HG03064 (cell line): Measurements from ENCODE around the gene ANO2.

Experiments
- ATAC-seq: cut with Tn5 transposase; IDR thresholded peaks from one replicate; pipeline ENCODE4 v1.9.1; 2021; ENCODE audit warnings: low read depth; ENCODE audit not compliant: unreplicated experiment

The ANO2 gene

DNA sequence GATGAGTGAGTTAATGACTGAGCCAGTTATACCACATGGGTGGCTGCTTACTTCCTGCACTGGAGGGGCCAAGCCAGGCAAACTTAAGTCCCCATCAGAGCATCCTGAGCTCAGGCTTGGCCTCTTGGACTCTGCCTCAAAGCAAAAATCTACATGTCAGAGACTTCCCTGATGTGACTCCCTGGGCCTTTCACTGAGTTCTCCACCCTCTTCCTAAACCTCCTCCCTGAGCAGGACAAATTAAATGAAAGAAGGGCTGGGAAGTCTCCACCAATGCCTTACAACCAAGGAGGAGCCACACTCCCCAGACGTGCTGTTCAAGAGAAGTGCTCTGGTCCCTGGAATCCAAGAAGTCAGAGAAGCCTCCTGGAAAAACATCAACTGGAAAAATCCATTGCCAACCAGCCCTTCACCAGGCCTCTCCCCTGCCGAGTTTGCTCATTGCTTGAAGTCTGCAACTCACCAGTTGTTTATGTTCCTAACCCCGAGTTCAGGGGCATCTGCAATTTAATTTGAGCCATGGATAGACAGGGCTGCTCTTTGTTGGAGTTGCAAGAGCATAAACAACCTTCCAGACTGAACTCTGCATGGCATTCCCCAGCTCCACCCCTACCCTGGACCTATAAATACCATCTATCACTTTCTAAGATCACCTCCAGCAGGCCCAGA is 160.5 kb downstream of the ANO2 start:
- no peak for ATAC-seq

GRCh38 chr12:5783289-5783920 is 161.7 kb downstream of the ANO2 start:
- ATAC-seq = no peak

DNA sequence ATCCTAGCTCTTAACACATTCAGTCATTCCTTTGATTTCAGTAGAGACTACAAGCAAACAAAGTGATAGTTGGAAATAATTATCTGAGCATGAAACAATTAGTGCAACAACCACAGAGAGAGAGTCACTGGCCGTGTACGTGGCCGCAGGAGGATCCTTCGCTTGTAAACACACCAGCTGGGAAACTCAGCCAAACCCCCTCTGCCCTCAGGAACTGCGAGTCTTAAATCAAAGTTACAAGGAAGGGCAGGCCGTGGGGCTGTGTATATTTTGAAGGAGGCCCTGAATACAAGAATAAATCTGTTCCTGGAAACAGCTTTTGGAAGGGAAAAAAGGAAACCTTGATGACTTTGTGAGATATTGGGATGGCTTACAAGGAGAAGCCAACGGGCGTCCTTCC is 164.5 kb downstream of the ANO2 start:
- no peak for ATAC-seq

DNA sequence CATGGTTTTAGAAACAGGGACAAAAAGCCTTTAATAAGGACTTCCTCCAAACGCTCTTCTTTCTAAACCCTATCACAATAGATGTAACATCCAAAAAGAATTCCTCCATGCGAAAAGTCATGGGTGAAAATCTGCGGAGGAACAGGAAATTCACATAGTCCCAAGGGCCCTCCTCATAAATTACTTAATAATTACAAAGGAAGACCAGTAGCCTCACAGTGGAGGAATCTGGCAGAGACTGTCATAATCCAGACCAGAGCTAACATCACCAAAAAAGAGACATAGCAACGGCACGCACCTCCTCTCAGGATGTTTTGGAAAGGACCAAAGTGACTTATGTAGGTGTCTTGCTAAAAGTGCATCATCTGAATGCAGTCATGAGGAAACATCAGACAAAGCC is 165.7 kb downstream of the ANO2 start:
- ATAC-seq = no peak

- no peak for ATAC-seq
Observed at GRCh38 chr12:5778821-5779220, 166.2 kb downstream of the ANO2 start.

DNA sequence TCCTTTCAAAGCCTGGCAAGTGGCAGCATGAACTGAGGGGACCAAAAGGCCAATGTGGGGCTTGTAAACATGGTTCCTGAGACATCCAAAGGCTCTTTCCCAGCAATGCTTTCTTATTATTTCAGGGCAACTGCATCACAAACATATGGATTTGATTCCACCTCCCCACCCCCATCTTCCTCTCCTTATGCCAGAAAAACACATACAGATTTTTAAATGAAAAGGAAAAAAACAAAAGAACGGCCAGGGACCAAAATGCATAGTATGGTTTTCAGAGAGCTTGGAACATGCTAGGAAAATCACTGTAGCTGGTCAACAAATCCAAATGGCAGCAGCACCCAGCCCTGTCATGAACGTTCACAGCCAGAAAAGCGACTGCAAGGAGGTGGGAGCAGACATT is 167.6 kb downstream of the ANO2 start:
- no peak for ATAC-seq

DNA sequence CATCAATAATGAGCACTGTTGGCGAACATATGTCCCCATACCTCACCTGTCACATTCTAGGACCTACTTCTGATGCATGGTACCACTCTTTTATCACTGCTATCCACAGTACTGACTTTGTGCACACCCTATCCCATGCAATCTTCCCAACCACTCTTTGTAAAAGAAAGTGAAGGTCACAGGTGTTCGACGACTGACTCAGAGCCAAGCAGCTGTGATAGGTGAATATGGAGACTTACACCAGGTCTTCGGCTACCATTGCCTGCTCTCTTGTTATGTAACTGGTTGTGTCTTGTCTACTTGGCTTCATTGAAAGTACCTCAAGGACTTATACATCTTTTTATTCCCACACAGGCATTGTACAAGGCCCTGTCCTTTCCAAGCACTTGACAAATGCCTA is 169.0 kb downstream of the ANO2 start:
- ATAC-seq = no peak

DNA sequence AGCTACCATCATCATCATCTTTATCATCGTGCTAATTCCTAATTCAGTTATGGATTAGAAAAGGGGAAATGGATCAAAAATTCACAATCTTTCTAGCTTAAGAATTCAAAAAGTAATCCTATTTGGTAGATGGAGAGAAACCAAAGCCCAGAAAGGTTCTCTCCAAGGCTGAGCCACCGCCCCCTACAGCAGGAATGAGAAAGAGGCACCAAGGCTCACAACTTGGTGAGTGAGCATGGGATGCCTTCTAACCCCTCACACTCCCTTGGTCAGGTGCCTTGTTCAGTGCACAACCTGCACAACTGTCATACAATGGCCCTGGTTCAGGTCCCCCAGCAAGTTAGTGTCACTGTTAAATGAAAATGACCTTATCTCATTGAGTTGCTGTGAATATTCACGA is 171.5 kb downstream of the ANO2 start:
- ATAC-seq = no peak

- no peak for ATAC-seq
Observed at GRCh38 chr12:5771756-5772155, 173.3 kb downstream of the ANO2 start.

DNA sequence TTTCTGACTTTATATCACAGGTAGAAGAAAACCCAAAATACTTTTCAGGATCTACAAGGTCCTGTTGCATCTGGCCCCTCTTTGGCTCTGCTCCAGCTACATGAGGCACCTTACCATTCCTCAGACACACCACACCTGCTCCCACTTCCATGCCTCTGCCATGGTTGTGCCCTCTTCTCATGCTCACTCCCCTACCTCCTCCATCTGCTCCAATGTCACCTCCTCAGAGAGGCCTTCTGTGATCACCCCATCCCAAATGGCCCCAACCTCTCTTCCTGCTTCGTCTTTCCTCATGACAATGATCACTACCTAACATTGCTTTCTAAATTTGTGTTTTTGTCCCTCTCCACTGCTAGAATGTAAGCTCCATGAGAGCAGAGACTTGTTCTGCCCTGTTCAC is 174.3 kb downstream of the ANO2 start:
- ATAC-seq = no peak

DNA sequence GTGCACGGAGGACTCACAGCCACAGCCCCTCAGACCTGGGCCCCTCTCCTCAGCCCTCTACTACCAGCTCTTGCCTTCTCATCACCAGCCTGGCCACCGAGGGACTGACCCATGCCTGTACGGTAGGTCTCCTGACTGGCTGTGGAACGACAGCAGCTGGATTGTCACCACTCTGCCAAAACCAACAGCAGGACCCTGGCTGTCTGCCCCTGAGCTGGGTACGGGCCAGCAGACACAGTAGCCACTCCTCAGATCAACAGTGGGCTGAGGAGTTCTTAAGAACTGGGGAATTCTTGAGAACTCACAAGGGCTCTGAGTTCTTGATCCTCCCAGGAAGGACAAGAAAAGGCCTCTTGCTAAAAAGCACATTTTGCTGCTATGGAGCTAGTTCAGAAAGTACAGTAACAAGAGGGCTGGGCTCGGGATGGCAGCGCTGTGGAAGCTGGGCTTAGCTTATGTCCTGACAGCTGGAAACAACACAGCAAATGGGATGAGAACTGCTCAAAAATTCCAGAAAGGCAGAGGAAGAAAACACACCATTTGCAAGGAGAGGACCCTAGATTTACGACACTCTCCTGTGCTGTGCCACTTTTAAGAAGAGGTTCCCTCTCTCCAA is 176.4 kb downstream of the ANO2 start:
- ATAC-seq = no peak

GRCh38 chr12:5768171-5768570 is 176.9 kb downstream of the ANO2 start:
- no peak for ATAC-seq

DNA sequence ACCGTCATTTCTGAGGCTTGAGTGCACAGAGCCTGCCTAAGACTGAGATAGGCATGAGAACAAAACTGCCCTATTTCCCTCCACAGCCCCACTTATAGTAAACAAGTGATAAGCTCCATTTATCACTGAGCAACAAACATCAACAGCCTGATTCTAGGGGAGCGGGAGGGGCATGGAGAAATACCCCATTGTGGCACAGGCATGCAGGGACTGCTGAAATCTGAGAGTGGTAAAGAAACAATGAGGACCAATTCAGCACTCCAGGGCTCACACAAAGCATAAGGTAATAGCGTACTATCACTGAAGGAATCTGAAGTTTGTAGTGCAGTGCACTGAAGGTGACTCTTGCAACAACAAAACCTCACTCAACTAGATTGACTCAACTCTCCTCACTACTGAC is 186.7 kb downstream of the ANO2 start:
- no peak for ATAC-seq

DNA sequence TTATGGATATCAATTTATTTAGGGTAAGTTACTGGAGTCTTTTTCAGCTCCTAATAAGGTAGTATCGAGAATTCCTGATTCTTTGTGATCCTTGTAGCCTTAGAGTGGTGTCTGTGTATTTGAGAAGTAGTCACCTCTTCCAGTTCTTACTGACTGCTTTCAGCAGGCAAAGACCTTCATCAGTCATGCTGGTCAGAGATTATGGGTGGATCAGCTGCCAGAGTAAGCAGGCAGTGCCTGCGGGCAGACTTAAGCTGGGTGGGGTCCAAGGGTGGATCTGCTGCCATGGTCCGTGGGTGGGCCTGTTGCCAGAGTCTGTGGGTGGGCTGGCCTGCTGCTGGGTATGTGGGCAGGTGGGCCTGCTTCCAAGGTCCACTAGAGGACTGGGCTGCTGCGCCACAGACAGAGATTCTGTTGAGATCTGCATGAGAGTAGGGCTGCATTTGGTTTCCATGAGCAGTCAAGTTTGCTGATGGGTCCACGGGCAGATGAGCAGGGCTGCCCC is 188.7 kb downstream of the ANO2 start:
- no peak for ATAC-seq

GRCh38 chr12:5748027-5748426 is 197.0 kb downstream of the ANO2 start:
- ATAC-seq = no peak

- no peak for ATAC-seq
Observed at GRCh38 chr12:5746917-5747316, 198.1 kb downstream of the ANO2 start.

DNA sequence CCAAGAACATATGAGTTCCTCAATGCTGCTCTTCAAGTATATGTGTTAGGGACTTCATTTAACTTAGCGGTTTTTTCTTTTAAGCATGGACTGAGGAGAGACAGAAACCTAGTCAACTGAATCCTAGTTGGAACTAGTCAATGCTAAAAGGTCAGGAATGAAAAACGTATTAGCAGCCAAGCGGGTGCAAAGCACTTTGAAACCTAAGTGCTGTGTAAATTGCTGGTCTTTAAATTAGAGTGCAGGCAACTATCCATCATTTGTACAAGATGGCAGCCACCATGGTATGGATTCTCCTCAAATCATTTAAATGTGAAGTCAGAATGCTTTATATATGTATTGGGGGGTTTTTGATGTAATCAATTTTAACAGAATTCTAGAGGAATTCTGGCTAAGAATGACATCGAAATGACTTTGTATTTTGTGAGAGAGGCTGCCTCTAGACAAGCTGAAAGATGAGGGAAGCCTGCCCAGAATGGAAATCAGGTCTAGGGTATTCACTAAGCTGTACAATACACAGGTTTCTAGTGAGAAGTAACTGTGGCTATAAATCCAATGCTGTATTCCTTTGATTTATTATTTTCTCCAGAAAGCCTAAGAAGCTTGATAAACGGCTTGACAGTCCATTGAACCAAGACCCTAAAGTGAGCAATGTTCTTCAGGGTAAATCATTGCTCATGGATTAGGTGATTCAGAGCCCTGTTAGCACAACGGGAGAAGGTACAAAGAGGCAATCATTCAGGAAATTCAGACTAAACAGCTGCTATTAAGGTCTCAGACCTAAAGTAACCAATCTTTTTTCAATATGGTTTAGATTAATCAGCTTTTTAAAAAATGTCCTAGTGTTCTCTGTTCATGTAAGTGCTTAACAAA is 198.8 kb downstream of the ANO2 start:
- no peak for ATAC-seq

GRCh38 chr12:5745251-5745888 is 199.7 kb downstream of the ANO2 start:
- no peak for ATAC-seq

DNA sequence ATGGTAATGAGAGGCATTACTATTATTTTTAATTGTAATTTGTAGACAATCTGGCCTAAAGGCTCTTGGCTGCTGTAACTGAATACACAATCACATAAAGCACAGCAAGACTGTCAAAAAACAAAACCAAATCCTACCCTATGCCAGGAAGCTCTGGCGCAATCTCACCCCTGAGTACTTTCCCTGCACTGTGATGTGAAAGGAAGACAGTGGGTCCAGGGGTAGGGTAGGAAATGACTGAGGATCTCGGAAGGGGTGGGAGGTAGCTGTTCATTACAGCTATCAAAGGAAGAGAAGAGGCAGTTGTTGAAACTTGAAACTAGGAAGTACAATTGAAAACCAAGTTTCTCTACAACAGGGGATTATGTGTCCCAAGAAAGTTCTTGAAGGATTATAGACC is 202.8 kb downstream of the ANO2 start:
- no peak for ATAC-seq

DNA sequence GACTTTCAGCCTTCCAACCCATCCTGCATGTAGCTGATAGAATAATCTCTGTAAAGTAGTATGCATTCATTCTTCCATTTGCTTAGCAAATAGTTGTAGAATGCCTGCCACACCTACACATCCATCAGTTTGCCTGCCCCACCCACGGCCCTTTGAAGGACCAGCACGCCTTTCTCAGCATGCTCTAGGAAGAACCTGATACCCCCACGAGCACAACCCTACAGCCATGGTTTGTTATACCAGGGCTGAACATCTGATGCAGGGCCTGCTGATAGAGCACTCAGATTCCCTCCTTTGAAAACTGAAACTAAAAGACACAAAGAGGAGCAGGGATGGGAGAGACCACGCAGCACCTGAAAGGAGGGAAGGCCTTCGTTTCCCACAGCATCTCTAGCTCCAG is 205.1 kb downstream of the ANO2 start:
- no peak for ATAC-seq

DNA sequence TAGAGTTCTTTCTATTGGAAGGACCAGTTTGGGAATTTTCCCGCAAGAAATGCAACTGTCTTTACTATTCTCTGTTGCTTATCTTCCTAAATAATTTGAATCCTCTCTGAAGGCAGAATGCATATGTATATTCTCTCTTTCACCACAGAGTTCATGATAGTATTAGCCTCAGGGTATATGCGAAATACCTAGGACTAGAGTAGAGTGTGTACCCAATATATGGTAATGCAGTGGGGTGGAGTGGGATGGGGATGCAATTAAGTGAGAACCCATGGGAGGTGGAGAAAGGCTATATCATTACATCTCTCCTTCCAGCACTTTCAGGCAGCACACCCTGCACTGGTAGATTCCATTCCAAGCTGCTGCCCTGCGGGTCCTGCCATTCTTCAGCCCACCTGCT is 207.3 kb downstream of the ANO2 start:
- ATAC-seq = no peak
